CD14-positive monocyte (primary cell): ENCODE results near the gene SGCD. TPM values are rescaled to one million over a fixed set of nuclear protein-coding genes. Genes with fewer than 3 reads are reported as not detected.

Experiments used
- DNase-seq, 3 donors: peaks; one replicate each; pipeline ENCODE4 v3.0.0-alpha.2; 2011 to 2022
- H2AFZ ChIP-seq: 2 replicates; pipeline ENCODE4 v1.6.0; 2012; ENCODE audit warnings: mild to moderate bottlenecking, low read depth, low read length, inconsistent platforms; ENCODE audit not compliant: insufficient read depth, poor library complexity, severe bottlenecking
- H3K27ac ChIP-seq, 2 donors: 1 replicate in 1 of 2; 2 replicates in 1 of 2; pipeline ENCODE4 v1.5.1; 2012 to 2013; ENCODE audit warnings: low read length in 2 of 2, control low read depth in 1 of 2, inconsistent platforms in 1 of 2, low read depth in 1 of 2, mild to moderate bottlenecking in 1 of 2
- H3K27me3 ChIP-seq, 2 donors: one replicate each; pipeline versions ENCODE4 v1.6.0 to v1.6.1; 2011 to 2013; ENCODE audit warnings: low read length in 2 of 2; ENCODE audit not compliant: control insufficient read depth in 2 of 2, insufficient read depth in 2 of 2
- H3K36me3 ChIP-seq, 2 donors: replicated peaks in 1 of 2; 1 replicate in 1 of 2; 2 replicates in 1 of 2; pipeline versions ENCODE4 v1.5.1 to v1.6.1; 2012 to 2013; ENCODE audit warnings: low read length in 2 of 2, control low read depth in 1 of 2, inconsistent platforms in 1 of 2, mild to moderate bottlenecking in 1 of 2; ENCODE audit not compliant: insufficient read depth in 2 of 2, control insufficient read depth in 1 of 2
- H3K4me1 ChIP-seq, 2 donors: 1 replicate in 1 of 2; 2 replicates in 1 of 2; pipeline versions ENCODE4 v1.5.1 to v1.6.1; 2012 to 2013; ENCODE audit warnings: low read length in 2 of 2, control low read depth in 1 of 2, inconsistent platforms in 1 of 2, mild to moderate bottlenecking in 1 of 2, moderate library complexity in 1 of 2; ENCODE audit not compliant: insufficient read depth in 2 of 2, control insufficient read depth in 1 of 2
- H3K4me2 ChIP-seq: replicated peaks from 2 replicates; pipeline ENCODE3; 2012; ENCODE audit warnings: low read length, moderate library complexity, mild to moderate bottlenecking; ENCODE audit not compliant: poor library complexity, severe bottlenecking; ENCODE audit errors: extremely low read depth
- H3K4me3 ChIP-seq, 3 experiments: fragments of 200-600 bp in 1 of 3; sonication (generic) in 1 of 3; replicated peaks in 1 of 3; 1 replicate in 2 of 3; 2 replicates in 1 of 3; pipeline ENCODE4 v1.5.1; 2011 to 2013; ENCODE audit warnings: low read length in 3 of 3, mild to moderate bottlenecking in 3 of 3, control low read depth in 2 of 3, low read depth in 2 of 3, inconsistent platforms in 1 of 3, moderate library complexity in 1 of 3
- H3K79me2 ChIP-seq: 2 replicates; pipeline ENCODE4 v1.6.0; 2012; ENCODE audit warnings: mild to moderate bottlenecking, control low read depth, inconsistent platforms, low read length, moderate library complexity; ENCODE audit not compliant: insufficient read depth
- H3K9ac ChIP-seq: 2 replicates; pipeline ENCODE4 v1.6.0; 2017; ENCODE audit warnings: low read length, mild to moderate bottlenecking; ENCODE audit not compliant: insufficient read depth, poor library complexity, severe bottlenecking
- H3K9me3 ChIP-seq, 2 donors: replicated peaks in 1 of 2; 1 replicate in 1 of 2; 2 replicates in 1 of 2; pipeline versions ENCODE4 v1.5.1 to v1.6.1; 2012 to 2013; ENCODE audit warnings: low read length in 2 of 2, control low read depth in 1 of 2; ENCODE audit not compliant: control insufficient read depth in 1 of 2, insufficient read depth in 1 of 2
- H4K20me1 ChIP-seq: 2 replicates; pipeline ENCODE4 v1.6.0; 2012; ENCODE audit warnings: mild to moderate bottlenecking, low read length, control low read depth, moderate library complexity; ENCODE audit not compliant: insufficient read depth
- H3K27ac Mint-ChIP-seq, 7 donors: one replicate each; pipeline ENCODE4 v1.8.0; 2020; ENCODE audit warnings: mild to moderate bottlenecking in 7 of 7, mixed read lengths in 7 of 7, moderate library complexity in 6 of 7, inconsistent platforms in 2 of 7
- H3K27me3 Mint-ChIP-seq, 3 donors: one replicate each; pipeline ENCODE4 v1.8.0; 2021 to 2022; ENCODE audit warnings: low read depth in 3 of 3, mild to moderate bottlenecking in 3 of 3, mixed read lengths in 3 of 3, moderate library complexity in 3 of 3, inconsistent platforms in 1 of 3
- H3K36me3 Mint-ChIP-seq, 2 donors: one replicate each; pipeline ENCODE4 v1.8.0; 2020; ENCODE audit warnings: mixed read lengths in 2 of 2, inconsistent platforms in 1 of 2, mild to moderate bottlenecking in 1 of 2
- H3K4me1 Mint-ChIP-seq: one replicate; pipeline ENCODE4 v1.8.0; 2020; ENCODE audit warnings: mild to moderate bottlenecking, mixed read lengths
- H3K4me3 Mint-ChIP-seq, 2 donors: one replicate each; pipeline ENCODE4 v1.8.0; 2020; ENCODE audit warnings: mild to moderate bottlenecking in 2 of 2, mixed read lengths in 2 of 2, moderate library complexity in 1 of 2
- H3K9me3 Mint-ChIP-seq, 7 donors: one replicate each; pipeline ENCODE4 v1.8.0; 2020 to 2022; ENCODE audit warnings: mixed read lengths in 7 of 7, mild to moderate bottlenecking in 6 of 7, moderate library complexity in 6 of 7, inconsistent platforms in 2 of 7
- CTCF ChIP-seq: fragments of 200-600 bp; IDR thresholded peaks from one replicate; pipeline ENCODE4 v1.8.0; 2022; ENCODE audit warnings: antibody characterized with exemption, mild to moderate bottlenecking
- WGBS: methylation state at CpG from one replicate; pipeline ENCODE4 v1.1.5; 2013; ENCODE audit warnings: missing lambda C conversion rate; ENCODE audit not compliant: insufficient coverage; 5-methylcytosine and 5-hydroxymethylcytosine counted together
- intact Hi-C, 2 donors: fragments of 100-400 bp; cut with micrococcal nuclease; formaldehyde crosslinking; loops; one replicate each; pipeline versions ENCODE4 v1.15.0 to v1.15.1; 2023
- polyA plus RNA-seq, 3 donors: library from polyadenylated mRNA; depleted of rRNA in 1 of 3; unstranded in 2 of 3; stranded (reverse) in 1 of 3; fragments of 300-500 nt in 2 of 3; fragments of >200 nt in 1 of 3; fragmentation: Illumina TruSeq in 2 of 3; gene quantifications; 1 replicate in 2 of 3; 2 replicates in 1 of 3; pipeline ENCODE4 v1.2.3, GENCODE V29; 2012 to 2021

The SGCD gene
- polyA plus RNA-seq, 3 donors, result not detected

DNA sequence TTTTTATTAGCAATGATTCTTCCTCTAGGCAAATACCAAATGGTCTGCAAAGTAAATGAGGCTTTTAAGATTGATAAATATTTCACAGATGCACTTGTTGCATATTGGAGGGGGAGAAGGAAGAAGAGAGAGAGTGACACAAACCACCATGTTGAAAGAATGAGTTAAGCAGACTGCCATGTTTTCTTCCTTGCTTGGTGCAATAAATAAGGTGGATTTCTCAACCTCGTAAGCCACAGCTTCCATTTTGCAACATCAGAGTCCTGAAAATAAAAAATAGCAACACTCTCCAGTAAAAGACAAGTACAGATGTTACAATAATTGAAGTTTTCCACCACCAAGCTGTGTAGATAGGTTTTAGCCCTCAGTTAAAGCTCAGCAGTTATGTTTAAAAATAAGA lies 202.9 kb downstream of the SGCD start:
- Mint-ChIP-seq H3K4me3 (no peak overlapping the region), H3K27me3 (no peaks in the 10 kb centered on the region), H3K36me3 (no peaks in the 10 kb centered on the region), H3K4me1 (no peaks in the 10 kb centered on the region), H3K27ac (no peak overlapping the region), H3K9me3 (peaks cover 0 to 12% (median 4%) of the 10 kb centered on the region in 7 donors)
- no peaks in the 10 kb centered on the region for H3K9me3 ChIP-seq
- WGBS, result no CpG with 5 or more reads among the region's 1 CpG
- DNase-seq, result no peak
- H3K4me1 ChIP-seq, result no peaks in the 10 kb centered on the region
- H2AFZ ChIP-seq, result no peak overlapping the region
- intact Hi-C loops, result no loop called here
- H3K27me3 ChIP-seq, result no peaks in the 10 kb centered on the region
- no peak overlapping the region for H3K9ac ChIP-seq
- no peak overlapping the region for H3K4me3 ChIP-seq
- H3K36me3 ChIP-seq, result no peaks in the 10 kb centered on the region
- H3K79me2 ChIP-seq, result no peaks in the 10 kb centered on the region
- H3K4me2 ChIP-seq, result no peak overlapping the region
- no peak for TF ChIP-seq CTCF
- H4K20me1 ChIP-seq, result no peaks in the 10 kb centered on the region
- no peak overlapping the region for H3K27ac ChIP-seq

DNA sequence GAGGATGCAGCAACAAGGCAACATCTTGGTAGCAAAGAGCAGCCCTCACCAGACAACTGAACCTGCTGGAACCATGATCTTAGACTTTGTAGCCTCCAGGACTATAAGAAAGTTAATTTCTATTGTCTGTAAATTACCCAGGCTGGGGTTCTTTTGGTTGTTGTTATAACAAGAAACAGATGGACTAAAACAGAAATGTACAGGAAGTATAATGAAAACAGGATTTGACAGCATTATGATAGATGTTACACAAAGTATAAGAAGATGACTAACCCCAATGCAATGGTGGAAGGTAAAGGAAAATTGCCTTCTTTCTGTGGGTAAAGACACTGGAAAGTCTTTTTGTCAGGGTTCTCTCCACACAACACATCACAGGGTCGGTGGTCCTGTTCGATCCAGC lies 204.2 kb downstream of the SGCD start:
- no peak overlapping the region for H3K4me3 Mint-ChIP-seq
- H3K27ac ChIP-seq, result no peak overlapping the region
- WGBS, result no CpG with 5 or more reads among the region's 2 CpGs
- no peaks in the 10 kb centered on the region for H3K27me3 ChIP-seq
- H3K9me3 ChIP-seq, result no peaks in the 10 kb centered on the region
- H3K36me3 ChIP-seq, result no peaks in the 10 kb centered on the region
- H3K4me3 ChIP-seq, result no peak overlapping the region
- H3K4me1 Mint-ChIP-seq, result no peaks in the 10 kb centered on the region
- no peak for TF ChIP-seq CTCF
- peaks cover 0 to 12% (median 4%) of the 10 kb centered on the region in 7 donors for H3K9me3 Mint-ChIP-seq
- H3K4me1 ChIP-seq, result no peaks in the 10 kb centered on the region
- intact Hi-C loops, result no loop called here
- no peaks in the 10 kb centered on the region for H4K20me1 ChIP-seq
- H3K36me3 Mint-ChIP-seq, result no peaks in the 10 kb centered on the region
- H2AFZ ChIP-seq, result no peak overlapping the region
- H3K27me3 Mint-ChIP-seq, result no peaks in the 10 kb centered on the region
- H3K9ac ChIP-seq, result no peak overlapping the region
- H3K79me2 ChIP-seq, result no peaks in the 10 kb centered on the region
- no peak overlapping the region for H3K4me2 ChIP-seq
- no peak overlapping the region for H3K27ac Mint-ChIP-seq
- no peak for DNase-seq
